GM23338 (cell line): ENCODE results near the gene ROS1. TPM values are rescaled to one million over a fixed set of nuclear protein-coding genes. Genes with fewer than 3 reads are reported as not detected.

Source experiments
- ATAC-seq: fragments of 200-7000 bp; cut with Tn5 transposase; 3 replicates; pipeline ENCODE4 v1.9.1; 2020
- DNase-seq: peaks from one replicate; pipeline ENCODE4 v3.0.0-alpha.2; 2015; ENCODE audit warnings: low spot score
- H2AFZ ChIP-seq: fragments of 200-600 bp; sonication (generic); 2 replicates; pipeline ENCODE4 v1.8.0; 2016; ENCODE audit warnings: antibody characterized with exemption, mild to moderate bottlenecking, moderate library complexity
- H3F3A ChIP-seq: fragments of 200-600 bp; sonication (generic); replicated peaks from 2 replicates; pipeline ENCODE4 v1.8.0; 2017; ENCODE audit warnings: antibody characterized with exemption, mixed run types, low read depth
- H3K27ac ChIP-seq: fragments of 200-600 bp; sonication (generic); 2 replicates; pipeline ENCODE4 v1.6.1; 2016; ENCODE audit warnings: low read depth
- H3K27me3 ChIP-seq: fragments of 200-600 bp; sonication (generic); 2 replicates; pipeline ENCODE4 v1.8.0; 2016; ENCODE audit warnings: mild to moderate bottlenecking, mixed run types, moderate library complexity; ENCODE audit not compliant: insufficient read depth
- H3K36me3 ChIP-seq: fragments of 200-600 bp; sonication (generic); 2 replicates; pipeline ENCODE4 v1.8.0; 2016; ENCODE audit warnings: mild to moderate bottlenecking; ENCODE audit not compliant: insufficient read depth
- H3K4me1 ChIP-seq: fragments of 200-600 bp; sonication (generic); 2 replicates; pipeline ENCODE4 v1.8.0; 2016; ENCODE audit warnings: mild to moderate bottlenecking, moderate library complexity; ENCODE audit not compliant: insufficient read depth
- H3K4me2 ChIP-seq: fragments of 200-600 bp; sonication (generic); 2 replicates; pipeline ENCODE4 v1.7.1; 2017; ENCODE audit warnings: mixed run types
- H3K4me3 ChIP-seq: fragments of 200-600 bp; sonication (generic); 2 replicates; pipeline ENCODE4 v1.6.1; 2016; ENCODE audit warnings: mixed run types
- H3K79me2 ChIP-seq: fragments of 200-600 bp; sonication (generic); replicated peaks from 2 replicates; pipeline ENCODE4 v1.8.0; 2017; ENCODE audit warnings: mild to moderate bottlenecking; ENCODE audit not compliant: insufficient read depth
- H3K9me2 ChIP-seq: fragments of 200-600 bp; sonication (generic); 2 replicates; pipeline ENCODE4 v1.8.0; 2017; ENCODE audit not compliant: insufficient read depth
- H4K20me1 ChIP-seq: fragments of 200-600 bp; sonication (generic); replicated peaks from 2 replicates; pipeline ENCODE4 v1.8.0; 2017; ENCODE audit warnings: mild to moderate bottlenecking; ENCODE audit not compliant: insufficient read depth
- H3K27ac Mint-ChIP-seq: 2 replicates; pipeline ENCODE4 v1.8.0; 2020; ENCODE audit warnings: inconsistent platforms, mild to moderate bottlenecking, moderate library complexity, mixed read lengths
- H3K27me3 Mint-ChIP-seq: 3 replicates; pipeline ENCODE4 v1.8.0; 2022; ENCODE audit warnings: low read depth, mild to moderate bottlenecking, moderate library complexity, mixed read lengths, inconsistent platforms; ENCODE audit not compliant: insufficient read depth, poor library complexity
- H3K36me3 Mint-ChIP-seq: 3 replicates; pipeline ENCODE4 v1.8.0; 2021; ENCODE audit warnings: low read depth, mild to moderate bottlenecking, inconsistent platforms, moderate library complexity, mixed read lengths
- H3K4me1 Mint-ChIP-seq: 3 replicates; pipeline ENCODE4 v1.8.0; 2020; ENCODE audit warnings: mild to moderate bottlenecking, inconsistent platforms, mixed read lengths
- H3K4me3 Mint-ChIP-seq: 3 replicates; pipeline ENCODE4 v1.8.0; 2021; ENCODE audit warnings: moderate library complexity, mild to moderate bottlenecking, inconsistent platforms, mixed read lengths
- H3K9me3 Mint-ChIP-seq: 3 replicates; pipeline ENCODE4 v1.8.0; 2020; ENCODE audit warnings: moderate library complexity, mild to moderate bottlenecking, inconsistent platforms, mixed read lengths
- CREB1 ChIP-seq: fragments of 250-450 bp; sonication (Bioruptor Pico); IDR thresholded peaks from 2 replicates; pipeline ENCODE4 v1.5.0; 2020; ENCODE audit warnings: low read depth, mild to moderate bottlenecking, moderate library complexity
- EZH2 ChIP-seq: fragments of 200-600 bp; sonication (generic); IDR thresholded peaks from one replicate; pipeline ENCODE4 v1.8.0; 2017; ENCODE audit warnings: antibody characterized with exemption, mild to moderate bottlenecking, low read depth; ENCODE audit not compliant: unreplicated experiment
- EZH2phosphoT487 ChIP-seq: fragments of 200-600 bp; sonication (generic); IDR thresholded peaks from one replicate; pipeline ENCODE4 v1.8.1; 2018; ENCODE audit warnings: antibody characterized with exemption; ENCODE audit not compliant: unreplicated experiment
- JUNB ChIP-seq: IDR thresholded peaks from one replicate; pipeline ENCODE4 v1.6.1; 2016; ENCODE audit warnings: antibody characterized with exemption; ENCODE audit not compliant: unreplicated experiment
- NANOG ChIP-seq: IDR thresholded peaks from 2 replicates; pipeline ENCODE4 v1.6.1; 2016; ENCODE audit warnings: antibody characterized with exemption, borderline replicate concordance
- POLR2AphosphoS5 ChIP-seq: IDR thresholded peaks from 2 replicates; pipeline ENCODE4 v1.6.1; 2016; ENCODE audit warnings: antibody characterized with exemption, low read depth
- REST ChIP-seq: IDR thresholded peaks from one replicate; pipeline ENCODE4 v1.6.1; 2018; ENCODE audit warnings: antibody characterized with exemption; ENCODE audit not compliant: unreplicated experiment
- STAT1 ChIP-seq: IDR thresholded peaks from one replicate; pipeline ENCODE4 v1.6.1; 2016; ENCODE audit warnings: antibody characterized with exemption; ENCODE audit not compliant: unreplicated experiment
- ZNF114 ChIP-seq: fragments of 250-450 bp; sonication (Bioruptor Pico); IDR thresholded peaks from 2 replicates; pipeline ENCODE4 v1.5.0; 2020; ENCODE audit warnings: mild to moderate bottlenecking, moderate library complexity
- ZNF331 ChIP-seq: fragments of 250-450 bp; sonication (Bioruptor Pico); IDR thresholded peaks from 2 replicates; pipeline ENCODE4 v1.5.0; 2020; ENCODE audit warnings: low read depth, mild to moderate bottlenecking, moderate library complexity
- polyA plus RNA-seq: library from polyadenylated mRNA; unstranded; fragments of >200 nt; fragmentation: Nextera tagmentation; extraction: Ambion mirVana; gene quantifications from 2 replicates; pipeline ENCODE4 v1.2.1, GENCODE V29; 2016
- total RNA-seq: library from RNA; depleted of rRNA; stranded (reverse); fragments of >200 nt; shearing (Covaris generic); gene quantifications from 2 replicates; pipeline ENCODE4 v1.2.3, GENCODE V29; 2014
- TF ChIP-seq, protein P1 (sequence below): IDR thresholded peaks from 2 replicates; pipeline ENCODE4 v1.6.1; 2016; ENCODE audit warnings: antibody characterized with exemption
- TF ChIP-seq, protein P2 (sequence below): fragments of 250-450 bp; sonication (Bioruptor Pico); IDR thresholded peaks from 2 replicates; pipeline ENCODE4 v1.5.0; 2020; ENCODE audit warnings: mild to moderate bottlenecking, moderate library complexity
- TF ChIP-seq, protein P3 (sequence below), 2 experiments: fragments of 200-600 bp in 1 of 2; sonication (generic) in 1 of 2; conservative IDR thresholded peaks; 2 replicates each; pipeline versions ENCODE4 v1.5.1 to v1.6.1; 2016 to 2017; ENCODE audit warnings: antibody characterized with exemption in 2 of 2, low read depth in 2 of 2, mild to moderate bottlenecking in 2 of 2, moderate library complexity in 1 of 2

The ROS1 gene
- total and polyA plus RNA-seq, 2 experiments from 2014 or later, result not detected

DNA sequence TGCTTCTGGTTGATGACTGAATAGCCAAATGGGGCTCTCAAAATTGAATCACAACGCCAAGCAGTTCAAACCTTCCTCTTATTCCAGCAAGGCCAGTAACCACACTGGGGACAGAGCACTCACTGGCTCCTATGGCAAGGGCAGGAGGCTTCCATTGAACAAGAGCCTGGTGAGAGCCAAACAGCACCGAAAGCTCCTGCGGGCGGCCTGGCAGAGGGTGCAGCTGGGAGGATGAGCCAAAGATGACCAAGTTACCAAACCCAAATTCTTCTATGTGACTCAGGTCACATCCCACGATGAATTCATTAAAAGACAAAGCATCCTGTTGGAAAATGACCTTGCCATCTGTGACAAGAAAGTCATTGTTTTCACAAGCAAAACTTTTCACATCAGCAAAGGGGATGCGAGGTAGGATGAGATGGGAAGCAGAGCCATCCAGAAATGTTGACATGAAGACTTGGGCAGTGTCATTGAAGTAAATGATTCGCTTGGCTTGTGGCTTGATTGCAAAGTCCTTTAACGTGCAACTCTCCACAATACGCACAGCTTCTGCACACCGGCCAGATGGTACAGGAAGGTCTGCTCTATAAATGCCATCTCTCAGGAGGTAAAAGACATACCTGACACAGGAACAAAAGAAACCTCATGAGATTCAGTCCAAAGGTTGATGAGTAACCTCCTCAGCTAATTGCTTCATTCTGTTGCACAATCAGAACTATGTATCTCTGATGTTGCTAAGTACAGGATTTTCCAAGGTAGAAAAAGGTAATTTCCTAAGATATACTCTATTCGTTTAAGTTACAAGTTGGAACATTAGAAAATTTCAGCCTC, 36.3 kb downstream of the ROS1 start:
- no peak overlapping the region for H3K4me2 ChIP-seq

More for the DNA sequence above, 36.3 kb downstream of the ROS1 start:
- H2AFZ ChIP-seq, result no peak overlapping the region
- no peaks in the 10 kb centered on the region for H3K79me2 ChIP-seq
- no peaks in the 10 kb centered on the region for H3K9me2 ChIP-seq
- Mint-ChIP-seq H3K36me3 (no peaks in the 10 kb centered on the region), H3K4me3 (no peak overlapping the region), H3K4me1 (no peaks in the 10 kb centered on the region), H3K27me3 (no peaks in the 10 kb centered on the region), H3K27ac (no peak overlapping the region), H3K9me3 (no peaks in the 10 kb centered on the region)
- TF ChIP-seq ZNF114 (CRISPR knock-in tag) (no peak), NANOG (no peak), CREB1 (no peak), EZH2phosphoT487 (no peak), JUNB (no peak), STAT1 (no peak), ZNF331 (CRISPR knock-in tag) (no peak), POLR2AphosphoS5 (no peak), EZH2 (no peak), REST (no peak)
- TF ChIP-seq, protein P1, sequence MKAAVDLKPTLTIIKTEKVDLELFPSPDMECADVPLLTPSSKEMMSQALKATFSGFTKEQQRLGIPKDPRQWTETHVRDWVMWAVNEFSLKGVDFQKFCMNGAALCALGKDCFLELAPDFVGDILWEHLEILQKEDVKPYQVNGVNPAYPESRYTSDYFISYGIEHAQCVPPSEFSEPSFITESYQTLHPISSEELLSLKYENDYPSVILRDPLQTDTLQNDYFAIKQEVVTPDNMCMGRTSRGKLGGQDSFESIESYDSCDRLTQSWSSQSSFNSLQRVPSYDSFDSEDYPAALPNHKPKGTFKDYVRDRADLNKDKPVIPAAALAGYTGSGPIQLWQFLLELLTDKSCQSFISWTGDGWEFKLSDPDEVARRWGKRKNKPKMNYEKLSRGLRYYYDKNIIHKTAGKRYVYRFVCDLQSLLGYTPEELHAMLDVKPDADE, result no peak
- TF ChIP-seq, protein P2, sequence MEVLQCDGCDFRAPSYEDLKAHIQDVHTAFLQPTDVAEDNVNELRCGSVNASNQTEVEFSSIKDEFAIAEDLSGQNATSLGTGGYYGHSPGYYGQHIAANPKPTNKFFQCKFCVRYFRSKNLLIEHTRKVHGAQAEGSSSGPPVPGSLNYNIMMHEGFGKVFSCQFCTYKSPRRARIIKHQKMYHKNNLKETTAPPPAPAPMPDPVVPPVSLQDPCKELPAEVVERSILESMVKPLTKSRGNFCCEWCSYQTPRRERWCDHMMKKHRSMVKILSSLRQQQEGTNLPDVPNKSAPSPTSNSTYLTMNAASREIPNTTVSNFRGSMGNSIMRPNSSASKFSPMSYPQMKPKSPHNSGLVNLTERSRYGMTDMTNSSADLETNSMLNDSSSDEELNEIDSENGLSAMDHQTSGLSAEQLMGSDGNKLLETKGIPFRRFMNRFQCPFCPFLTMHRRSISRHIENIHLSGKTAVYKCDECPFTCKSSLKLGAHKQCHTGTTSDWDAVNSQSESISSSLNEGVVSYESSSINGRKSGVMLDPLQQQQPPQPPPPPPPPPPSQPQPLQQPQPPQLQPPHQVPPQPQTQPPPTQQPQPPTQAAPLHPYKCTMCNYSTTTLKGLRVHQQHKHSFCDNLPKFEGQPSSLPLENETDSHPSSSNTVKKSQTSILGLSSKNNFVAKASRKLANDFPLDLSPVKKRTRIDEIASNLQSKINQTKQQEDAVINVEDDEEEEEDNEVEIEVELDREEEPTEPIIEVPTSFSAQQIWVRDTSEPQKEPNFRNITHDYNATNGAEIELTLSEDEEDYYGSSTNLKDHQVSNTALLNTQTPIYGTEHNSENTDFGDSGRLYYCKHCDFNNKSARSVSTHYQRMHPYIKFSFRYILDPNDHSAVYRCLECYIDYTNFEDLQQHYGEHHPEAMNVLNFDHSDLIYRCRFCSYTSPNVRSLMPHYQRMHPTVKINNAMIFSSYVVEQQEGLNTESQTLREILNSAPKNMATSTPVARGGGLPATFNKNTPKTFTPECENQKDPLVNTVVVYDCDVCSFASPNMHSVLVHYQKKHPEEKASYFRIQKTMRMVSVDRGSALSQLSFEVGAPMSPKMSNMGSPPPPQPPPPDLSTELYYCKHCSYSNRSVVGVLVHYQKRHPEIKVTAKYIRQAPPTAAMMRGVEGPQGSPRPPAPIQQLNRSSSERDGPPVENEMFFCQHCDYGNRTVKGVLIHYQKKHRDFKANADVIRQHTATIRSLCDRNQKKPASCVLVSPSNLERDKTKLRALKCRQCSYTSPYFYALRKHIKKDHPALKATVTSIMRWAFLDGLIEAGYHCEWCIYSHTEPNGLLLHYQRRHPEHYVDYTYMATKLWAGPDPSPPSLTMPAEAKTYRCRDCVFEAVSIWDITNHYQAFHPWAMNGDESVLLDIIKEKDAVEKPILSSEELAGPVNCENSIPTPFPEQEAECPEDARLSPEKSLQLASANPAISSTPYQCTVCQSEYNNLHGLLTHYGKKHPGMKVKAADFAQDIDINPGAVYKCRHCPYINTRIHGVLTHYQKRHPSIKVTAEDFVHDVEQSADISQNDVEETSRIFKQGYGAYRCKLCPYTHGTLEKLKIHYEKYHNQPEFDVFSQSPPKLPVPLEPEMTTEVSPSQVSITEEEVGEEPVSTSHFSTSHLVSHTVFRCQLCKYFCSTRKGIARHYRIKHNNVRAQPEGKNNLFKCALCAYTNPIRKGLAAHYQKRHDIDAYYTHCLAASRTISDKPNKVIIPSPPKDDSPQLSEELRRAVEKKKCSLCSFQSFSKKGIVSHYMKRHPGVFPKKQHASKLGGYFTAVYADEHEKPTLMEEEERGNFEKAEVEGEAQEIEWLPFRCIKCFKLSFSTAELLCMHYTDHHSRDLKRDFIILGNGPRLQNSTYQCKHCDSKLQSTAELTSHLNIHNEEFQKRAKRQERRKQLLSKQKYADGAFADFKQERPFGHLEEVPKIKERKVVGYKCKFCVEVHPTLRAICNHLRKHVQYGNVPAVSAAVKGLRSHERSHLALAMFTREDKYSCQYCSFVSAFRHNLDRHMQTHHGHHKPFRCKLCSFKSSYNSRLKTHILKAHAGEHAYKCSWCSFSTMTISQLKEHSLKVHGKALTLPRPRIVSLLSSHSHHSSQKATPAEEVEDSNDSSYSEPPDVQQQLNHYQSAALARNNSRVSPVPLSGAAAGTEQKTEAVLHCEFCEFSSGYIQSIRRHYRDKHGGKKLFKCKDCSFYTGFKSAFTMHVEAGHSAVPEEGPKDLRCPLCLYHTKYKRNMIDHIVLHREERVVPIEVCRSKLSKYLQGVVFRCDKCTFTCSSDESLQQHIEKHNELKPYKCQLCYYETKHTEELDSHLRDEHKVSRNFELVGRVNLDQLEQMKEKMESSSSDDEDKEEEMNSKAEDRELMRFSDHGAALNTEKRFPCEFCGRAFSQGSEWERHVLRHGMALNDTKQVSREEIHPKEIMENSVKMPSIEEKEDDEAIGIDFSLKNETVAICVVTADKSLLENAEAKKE (CRISPR knock-in tag), result no peak
- TF ChIP-seq, protein P3, sequence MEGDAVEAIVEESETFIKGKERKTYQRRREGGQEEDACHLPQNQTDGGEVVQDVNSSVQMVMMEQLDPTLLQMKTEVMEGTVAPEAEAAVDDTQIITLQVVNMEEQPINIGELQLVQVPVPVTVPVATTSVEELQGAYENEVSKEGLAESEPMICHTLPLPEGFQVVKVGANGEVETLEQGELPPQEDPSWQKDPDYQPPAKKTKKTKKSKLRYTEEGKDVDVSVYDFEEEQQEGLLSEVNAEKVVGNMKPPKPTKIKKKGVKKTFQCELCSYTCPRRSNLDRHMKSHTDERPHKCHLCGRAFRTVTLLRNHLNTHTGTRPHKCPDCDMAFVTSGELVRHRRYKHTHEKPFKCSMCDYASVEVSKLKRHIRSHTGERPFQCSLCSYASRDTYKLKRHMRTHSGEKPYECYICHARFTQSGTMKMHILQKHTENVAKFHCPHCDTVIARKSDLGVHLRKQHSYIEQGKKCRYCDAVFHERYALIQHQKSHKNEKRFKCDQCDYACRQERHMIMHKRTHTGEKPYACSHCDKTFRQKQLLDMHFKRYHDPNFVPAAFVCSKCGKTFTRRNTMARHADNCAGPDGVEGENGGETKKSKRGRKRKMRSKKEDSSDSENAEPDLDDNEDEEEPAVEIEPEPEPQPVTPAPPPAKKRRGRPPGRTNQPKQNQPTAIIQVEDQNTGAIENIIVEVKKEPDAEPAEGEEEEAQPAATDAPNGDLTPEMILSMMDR (conservative IDR thresholded peaks at IDR 0.05; ENCODE audit: low read depth in 2 of 2), result no peak
- H3K4me3 ChIP-seq, result no peak overlapping the region
- no peaks in the 10 kb centered on the region for H4K20me1 ChIP-seq
- DNase-seq (no peak), ATAC-seq (no peak)
- no peak overlapping the region for H3K27ac ChIP-seq
- H3K36me3 ChIP-seq, result no peaks in the 10 kb centered on the region
- H3F3A ChIP-seq, result no peaks in the 10 kb centered on the region
- no peaks in the 10 kb centered on the region for H3K27me3 ChIP-seq
- H3K4me1 ChIP-seq, result no peaks in the 10 kb centered on the region
